Measurements from ENCODE around the gene SEPTIN8.

DNA sequence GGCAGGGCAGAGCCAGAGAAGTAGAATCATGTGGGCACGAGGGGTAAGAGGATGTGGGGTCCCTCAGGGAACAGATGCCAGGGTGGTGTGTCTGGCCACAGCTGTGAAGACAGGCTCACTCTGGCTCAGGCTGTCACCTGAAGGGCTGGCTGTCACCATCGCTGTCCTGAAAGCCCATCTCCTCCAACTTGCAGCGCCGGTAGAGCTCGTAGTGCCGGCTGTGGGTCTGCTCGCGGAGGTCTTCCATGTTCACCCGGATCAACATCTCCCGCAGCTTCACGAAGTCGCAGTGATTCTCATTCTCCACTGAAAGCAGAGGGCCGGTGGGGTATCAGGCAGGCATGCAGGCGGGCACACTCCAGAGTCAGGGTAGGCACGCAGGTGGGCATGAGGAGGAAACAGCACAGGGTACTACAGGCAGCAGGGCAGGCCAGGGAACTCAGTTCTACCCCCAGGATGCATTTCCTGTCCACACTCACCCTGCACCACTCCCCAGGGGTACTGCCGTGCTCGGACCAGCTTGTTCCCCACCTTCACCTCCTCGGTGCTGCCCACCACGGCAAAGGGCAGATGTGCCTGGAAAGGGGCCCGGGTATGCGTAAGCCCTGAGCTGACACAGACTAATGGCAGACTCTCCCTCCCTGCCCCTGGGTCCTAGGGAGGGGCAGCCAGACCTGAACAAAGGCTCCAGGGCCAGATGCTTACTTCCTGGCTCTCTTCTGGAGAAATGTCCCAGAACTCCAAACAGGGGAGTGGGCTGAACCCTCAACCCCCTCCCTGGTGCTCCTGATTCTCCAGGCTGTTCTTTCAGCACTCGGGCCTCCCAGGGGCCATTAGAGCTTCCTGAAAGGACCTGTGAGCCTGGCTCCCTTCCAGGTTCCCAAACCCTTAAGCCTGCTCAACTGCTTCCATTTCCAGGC is 15.5 kb downstream of the SEPTIN8 start:
- no peak for TF ChIP-seq EZH2phosphoT487 (IDR thresholded peaks at IDR 0.05; ENCODE audit: insufficient read depth, low read depth)
- TF ChIP-seq EZH2 (IDR thresholded peaks at IDR 0.05; ENCODE audit: insufficient read depth, poor library complexity, severe bottlenecking), result no peak

Measured in GM23248 (cell line).